WI38 (cell line): ENCODE results near the gene WNT2.
A peak's percentile ranks its signal among the peaks of the same experiment; 100 is the strongest.

Experiments used
- H3K4me3 ChIP-seq: 2 replicates; pipeline ENCODE4 v1.5.1; 2011; ENCODE audit warnings: low read depth, mild to moderate bottlenecking, control low read depth, low read length
- TF ChIP-seq, protein P1 (sequence below): IDR thresholded peaks from 2 replicates; pipeline ENCODE4 v1.5.1; 2012; ENCODE audit warnings: low read depth, mild to moderate bottlenecking, control low read depth, low read length

Gene WNT2

DNA sequence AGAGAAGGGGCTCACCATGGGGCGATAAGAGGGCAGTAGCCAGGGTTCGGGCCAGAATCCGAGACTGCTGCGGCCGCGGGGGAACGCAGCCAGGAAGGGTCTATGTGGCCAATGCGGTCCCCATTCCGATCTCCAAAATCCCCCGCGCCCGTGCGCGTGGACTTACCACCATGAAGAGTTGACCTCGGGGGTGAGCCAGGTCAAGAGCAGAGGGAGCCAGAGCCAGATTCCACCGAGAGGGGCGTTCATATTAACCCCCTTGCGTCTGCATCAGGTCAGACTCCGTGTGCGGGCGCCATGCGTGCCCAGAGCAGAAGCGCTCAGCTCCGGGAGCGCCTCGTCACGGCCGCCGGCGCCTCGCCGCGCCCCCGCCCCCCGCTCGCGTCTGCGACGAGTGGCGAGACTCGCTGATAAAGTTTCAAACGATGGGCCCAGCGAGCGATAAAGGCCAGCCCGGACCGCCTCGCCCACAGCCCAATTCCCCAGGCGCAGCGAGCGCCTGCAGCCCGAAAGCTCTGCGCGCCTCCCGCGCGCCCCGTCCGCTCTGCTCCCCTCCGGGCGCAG lies at the start of gene WNT2:
Gene WNT2, minus strand, starts transcription at position 318 of the 564 bp plus-strand sequence. Its CDS starts 69 bp downstream, at position 249.
- H3K4me3 ChIP-seq: peak within 1 kb of the TSS; percentile 64
- TF ChIP-seq, protein P1, sequence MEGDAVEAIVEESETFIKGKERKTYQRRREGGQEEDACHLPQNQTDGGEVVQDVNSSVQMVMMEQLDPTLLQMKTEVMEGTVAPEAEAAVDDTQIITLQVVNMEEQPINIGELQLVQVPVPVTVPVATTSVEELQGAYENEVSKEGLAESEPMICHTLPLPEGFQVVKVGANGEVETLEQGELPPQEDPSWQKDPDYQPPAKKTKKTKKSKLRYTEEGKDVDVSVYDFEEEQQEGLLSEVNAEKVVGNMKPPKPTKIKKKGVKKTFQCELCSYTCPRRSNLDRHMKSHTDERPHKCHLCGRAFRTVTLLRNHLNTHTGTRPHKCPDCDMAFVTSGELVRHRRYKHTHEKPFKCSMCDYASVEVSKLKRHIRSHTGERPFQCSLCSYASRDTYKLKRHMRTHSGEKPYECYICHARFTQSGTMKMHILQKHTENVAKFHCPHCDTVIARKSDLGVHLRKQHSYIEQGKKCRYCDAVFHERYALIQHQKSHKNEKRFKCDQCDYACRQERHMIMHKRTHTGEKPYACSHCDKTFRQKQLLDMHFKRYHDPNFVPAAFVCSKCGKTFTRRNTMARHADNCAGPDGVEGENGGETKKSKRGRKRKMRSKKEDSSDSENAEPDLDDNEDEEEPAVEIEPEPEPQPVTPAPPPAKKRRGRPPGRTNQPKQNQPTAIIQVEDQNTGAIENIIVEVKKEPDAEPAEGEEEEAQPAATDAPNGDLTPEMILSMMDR: no peak

DNA sequence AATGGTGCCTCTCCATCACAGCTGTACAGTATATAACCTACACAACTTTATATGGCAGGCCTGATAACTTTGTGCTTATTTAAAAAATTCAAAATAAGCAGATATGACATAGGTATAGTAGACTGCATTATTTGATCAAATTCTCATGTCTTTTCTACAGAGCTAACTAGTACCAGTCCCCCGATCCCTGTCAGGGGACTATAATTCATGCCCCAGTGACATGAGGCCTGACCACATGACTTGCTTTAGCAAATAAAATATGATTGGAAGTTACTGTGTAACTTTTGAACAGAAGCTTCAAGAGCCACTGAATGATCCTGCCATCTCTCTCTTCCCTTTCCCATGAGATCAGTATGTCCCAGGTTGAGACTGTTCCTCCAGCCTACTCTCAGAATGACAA lies 49.2 kb upstream of the WNT2 start:
- H3K4me3 ChIP-seq: no peak overlapping the region
- TF ChIP-seq, protein P1: no peak

- H3K4me3 ChIP-seq: no peak overlapping the region
- TF ChIP-seq, protein P1: no peak
Measured at GRCh38 chr7:117364339-117365080, 41.7 kb upstream of the WNT2 start.

DNA sequence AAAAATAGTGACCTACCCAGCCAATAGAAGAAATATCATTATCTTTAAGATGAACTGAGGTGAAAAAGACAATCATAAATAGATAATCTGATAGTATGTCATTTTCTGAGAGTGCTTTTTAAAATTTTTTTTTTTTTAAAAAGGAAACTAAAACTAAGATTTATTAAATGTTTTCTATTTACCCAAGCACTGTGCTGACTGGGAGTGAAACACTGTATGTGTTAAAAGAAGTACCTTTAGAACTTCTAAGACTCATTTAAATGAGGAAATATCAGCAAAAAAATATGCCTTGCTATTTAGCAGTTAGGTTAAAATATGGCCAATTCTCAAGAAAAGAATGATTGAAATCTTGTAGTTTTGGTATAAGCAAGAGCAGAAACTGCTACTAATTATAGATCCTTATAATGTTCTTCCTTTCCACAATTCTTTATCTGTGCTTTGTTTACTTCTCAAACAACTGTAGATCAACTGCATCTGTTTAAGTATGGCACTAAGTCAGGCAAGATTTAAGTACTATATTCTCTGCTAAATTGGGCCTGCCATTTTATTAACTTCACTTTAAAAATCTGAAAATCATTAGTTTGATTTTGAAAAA lies 39.5 kb upstream of the WNT2 start:
- TF ChIP-seq, protein P1: no peak
- H3K4me3 ChIP-seq: no peak overlapping the region

GRCh38 chr7:117350027-117350426 lies 27.2 kb upstream of the WNT2 start:
- TF ChIP-seq, protein P1: no peak
- no peak overlapping the region for H3K4me3 ChIP-seq

DNA sequence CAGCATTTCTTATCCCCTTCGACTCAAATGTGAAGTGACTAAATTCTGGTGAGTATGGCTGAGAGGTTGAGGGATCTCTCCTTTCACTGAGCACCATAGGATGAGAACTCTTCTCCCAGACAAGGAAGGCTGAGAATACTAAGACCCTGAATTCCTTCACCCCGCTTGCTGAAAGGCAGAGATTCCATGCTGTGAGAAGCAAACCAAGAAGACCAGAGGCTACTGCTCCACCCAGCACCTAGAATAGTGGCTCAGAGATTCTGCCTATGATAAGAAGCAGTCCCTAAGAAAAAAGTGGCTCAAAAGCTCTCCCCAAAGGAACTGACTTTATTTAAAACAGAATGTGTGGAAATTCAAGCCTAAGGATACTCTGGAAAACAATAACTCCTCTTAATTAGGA lies 26.7 kb upstream of the WNT2 start:
- no peak overlapping the region for H3K4me3 ChIP-seq
- TF ChIP-seq, protein P1: no peak
